Astrocyte of the cerebellum (primary cell): ENCODE measurements around the gene EEFSEC.
A peak's percentile ranks its signal among the peaks of the same experiment; 100 is the strongest.

Experiments
- DNase-seq: peaks from one replicate; pipeline ENCODE4 v3.0.0-alpha.2; 2011; ENCODE audit warnings: low read depth
- H3K4me3 ChIP-seq: 2 replicates; pipeline ENCODE4 v1.5.1; 2011; ENCODE audit warnings: mild to moderate bottlenecking, low read depth, low read length, moderate library complexity
- CTCF ChIP-seq: IDR thresholded peaks from 2 replicates; pipeline ENCODE4 v1.5.1; 2012; ENCODE audit warnings: low read length, low read depth, moderate library complexity, mild to moderate bottlenecking; ENCODE audit errors: missing control alignments
- in situ Hi-C: cut with HindIII; loops from 2 replicates; pipeline ENCODE4 v1.10.0; 2017; ENCODE audit warnings: low sequenced_read_pairs

The EEFSEC gene

DNA sequence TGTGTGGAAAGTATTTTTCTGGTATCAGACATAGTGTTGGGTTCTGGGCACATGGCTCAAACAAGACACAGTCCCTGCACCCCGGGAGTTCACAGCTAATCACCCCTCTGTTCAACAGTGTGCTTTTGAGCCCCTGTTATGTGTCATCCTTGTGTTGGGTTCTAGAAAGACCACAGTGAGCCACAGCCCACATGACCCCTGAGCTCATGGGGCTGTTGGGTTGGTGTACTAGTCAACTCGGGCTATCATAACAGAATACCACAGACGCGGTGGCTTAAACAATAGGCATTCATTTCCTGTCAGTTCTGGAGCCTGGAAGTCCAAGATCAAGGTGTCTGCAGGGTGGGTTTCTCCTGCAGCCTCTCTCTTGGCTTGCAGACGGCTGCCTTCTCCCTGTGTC, 213.4 kb downstream of the EEFSEC start:
- H3K4me3 ChIP-seq = no peak overlapping the region
- no peak for TF ChIP-seq CTCF
- in situ Hi-C loops = no loop called here
- no peak for DNase-seq

- in situ Hi-C loops = no loop called here
- no peak for DNase-seq
- TF ChIP-seq CTCF = no peak
- no peak overlapping the region for H3K4me3 ChIP-seq
Measured at GRCh38 chr3:128367221-128367620, 213.9 kb downstream of the EEFSEC start.

DNA sequence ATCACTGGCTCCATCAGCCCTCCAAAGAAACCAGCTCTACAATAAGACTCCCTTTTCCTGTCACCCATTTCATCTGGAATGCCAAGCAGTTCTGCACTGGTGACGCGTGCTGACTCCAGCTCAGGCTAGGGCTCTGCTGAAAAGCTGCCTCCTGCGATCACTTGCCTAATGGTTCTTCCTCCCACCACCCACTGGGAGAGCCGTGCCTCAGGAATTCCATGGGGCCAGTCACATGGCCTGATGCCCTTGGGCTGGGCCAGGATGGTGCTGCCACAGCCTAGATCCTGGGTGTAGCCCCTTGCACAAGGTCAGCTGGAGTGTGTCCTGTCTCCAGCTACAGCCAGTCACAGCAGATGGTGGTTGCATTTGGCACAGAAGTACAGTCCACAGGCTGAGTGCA, 214.5 kb downstream of the EEFSEC start:
- in situ Hi-C loops = no loop called here
- no peak for DNase-seq
- TF ChIP-seq CTCF = no peak
- no peak overlapping the region for H3K4me3 ChIP-seq

GRCh38 chr3:128368626-128369025, 215.3 kb downstream of the EEFSEC start:
- no peak for DNase-seq
- no peak for TF ChIP-seq CTCF
- H3K4me3 ChIP-seq = no peak overlapping the region
- in situ Hi-C loops = no loop called here

DNA sequence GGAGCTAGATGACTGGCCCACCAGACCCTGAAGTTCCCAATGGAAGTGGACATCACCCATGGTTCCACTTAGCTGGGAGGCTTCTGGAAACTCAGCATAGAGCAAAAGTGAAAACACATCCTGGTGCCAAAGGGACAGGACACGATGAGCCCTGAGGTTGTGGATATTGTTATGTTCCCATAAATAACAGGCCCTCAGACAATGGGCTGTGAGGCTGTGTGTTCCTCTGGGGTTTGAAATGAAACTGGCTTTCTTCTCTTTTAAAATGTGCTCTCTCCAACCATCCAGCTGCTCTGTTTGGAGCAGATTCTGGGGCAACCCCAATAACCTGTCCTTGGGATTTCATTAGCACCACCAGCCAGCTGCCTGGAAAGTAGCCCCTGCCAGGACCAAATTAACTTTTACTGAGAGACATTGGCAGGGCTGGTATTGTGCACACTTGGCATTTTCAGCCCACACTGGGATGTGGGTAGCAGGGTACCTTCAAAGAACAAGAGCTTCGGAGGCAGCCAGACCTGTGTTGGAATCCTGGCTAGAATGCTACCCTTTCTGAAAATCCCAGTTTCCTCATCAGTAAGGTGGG, 215.9 kb downstream of the EEFSEC start:
- no peak for TF ChIP-seq CTCF
- no peak overlapping the region for H3K4me3 ChIP-seq
- no peak for DNase-seq
- in situ Hi-C loops = no loop called here

DNA sequence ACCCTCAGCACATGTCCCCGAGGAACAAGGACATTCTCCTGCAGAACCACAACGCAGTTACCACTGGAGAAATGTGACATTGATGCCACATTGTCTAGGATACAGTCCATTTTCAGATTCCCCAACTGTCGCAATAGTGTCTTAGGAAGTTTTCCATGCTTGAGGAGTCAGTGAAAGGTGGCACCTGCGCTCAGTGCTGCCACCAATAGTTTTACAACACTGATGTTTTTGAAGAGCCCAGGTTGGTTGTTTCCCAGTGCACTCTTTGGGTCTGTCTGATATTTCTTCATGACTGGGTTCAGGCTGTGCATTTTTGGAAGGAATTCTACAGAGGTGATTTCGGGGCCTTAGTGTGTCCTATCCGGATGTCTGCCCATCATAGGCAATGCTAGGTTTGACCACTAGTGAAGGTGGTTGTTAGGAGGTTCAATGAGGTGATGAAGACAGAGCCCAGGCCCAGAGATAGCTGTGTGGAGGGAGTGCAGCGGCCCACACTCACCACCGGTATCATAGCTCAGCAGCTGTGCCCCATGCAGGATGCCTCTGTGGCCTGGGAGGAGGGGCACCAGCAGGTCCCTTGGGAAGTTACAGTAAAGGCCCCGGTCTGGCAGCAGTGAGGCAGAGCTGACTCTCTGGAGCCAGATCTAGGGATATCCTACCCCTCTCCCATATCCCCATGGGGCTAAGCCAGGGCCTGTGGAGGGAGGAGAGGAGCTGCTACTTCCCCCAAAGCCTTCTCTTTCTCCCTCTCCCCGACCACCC, 216.8 kb downstream of the EEFSEC start:
- no peak for DNase-seq
- in situ Hi-C loops = no loop called here
- H3K4me3 ChIP-seq = no peak overlapping the region
- peak; percentile 9 for TF ChIP-seq CTCF
